ENCODE measurements around the gene MSI2.

GRCh38 chr17:57665696-57666095 lies 409.4 kb downstream of the MSI2 start:
- TF ChIP-seq FOXM1 (IDR thresholded peaks at IDR 0.05; ENCODE audit: borderline replicate concordance) (no peak), SP1 (IDR thresholded peaks at IDR 0.05) (no peak), SUZ12 (IDR thresholded peaks at IDR 0.05) (no peak), LEF1 (IDR thresholded peaks at IDR 0.05; ENCODE audit: borderline replicate concordance) (no peak)

All from HEK293T (cell line).